Measurements from ENCODE around the gene VDAC2. TPM values are rescaled to one million over a fixed set of nuclear protein-coding genes. Genes with fewer than 3 reads are reported as not detected.

VDAC2 gene
- total and polyA plus RNA-seq, 10 of the 15 experiments (the other 5 are each of a cell fraction or from before 2014, with no cell fraction given), result 73.4 to 294 (median 146) TPM

- TF ChIP-seq ZBTB33 (IDR thresholded peaks at IDR 0.05), result no peak
- TF ChIP-seq FOXK2 (IDR thresholded peaks at IDR 0.05), result no peak
- TF ChIP-seq NFIC (IDR thresholded peaks at IDR 0.05; ENCODE audit: low read depth, low read length), result no peak
- no peak for TF ChIP-seq ZNF622 (IDR thresholded peaks at IDR 0.05)
- no peak for TF ChIP-seq HDGF (IDR thresholded peaks at IDR 0.05)
- TF ChIP-seq ZNF24 (IDR thresholded peaks at IDR 0.05), result no peak
- TF ChIP-seq ZNF217 (IDR thresholded peaks at IDR 0.05), result no peak
Measured at GRCh38 chr10:75243426-75243825, 32.8 kb downstream of the VDAC2 start (continued).

- Histone ChIP-seq H3K79me2 (ENCODE audit: control insufficient read depth, insufficient read depth, low read length) (no peaks in the 10 kb centered on the region), H2AFZ (ENCODE audit: control insufficient read depth, low read depth, low read length) (no peak overlapping the region), H3K4me2 (ENCODE audit: control insufficient read depth, insufficient read depth) (no peak overlapping the region), H3K36me3 (ENCODE audit: control insufficient read depth in 2 of 2, insufficient read depth in 2 of 2, low read length in 1 of 2) (no peaks in the 10 kb centered on the region), H4K20me1 (ENCODE audit: control insufficient read depth, insufficient read depth) (no peaks in the 10 kb centered on the region; the same call in 1 of the 2 replicates), H3K27me3 (replicated peaks in 1 of 2; ENCODE audit: control insufficient read depth in 2 of 2, insufficient read depth in 2 of 2, low read length in 1 of 2) (no peaks in the 10 kb centered on the region), H3K4me3 (no peak overlapping the region), H3K9ac (ENCODE audit: control insufficient read depth, insufficient read depth, low read length) (no peak overlapping the region), H3K27ac (ENCODE audit: control insufficient read depth, insufficient read depth) (no peak overlapping the region), H3K9me3 (replicated peaks; ENCODE audit: control insufficient read depth, insufficient read depth, low read length) (no peaks in the 10 kb centered on the region), H3K4me1 (ENCODE audit: control insufficient read depth, insufficient read depth, low read length) (no peaks in the 10 kb centered on the region)
- intact Hi-C loops (cut with micrococcal nuclease; ENCODE audit: unreplicated experiment), result no loop called here
- RAD21 ChIA-PET (ENCODE audit: unreplicated experiment), result no interaction called here
- no peak for ATAC-seq
- 37% methylated on average over 8 of the region's 8 CpGs for WGBS (ENCODE audit: insufficient coverage, insufficient replicate concordance, low lambda C conversion rate, missing lambda C conversion rate)
- POLR2A ChIA-PET, result no interaction called here
- CTCF ChIA-PET, result no interaction called here
- DNase-seq (ENCODE audit: low read depth, low spot score), result no peak
- in situ Hi-C loops (cut with MboI), result no loop called here
- no peak for FAIRE-seq
- SMC1A ChIA-PET (ENCODE audit: uncharacterized antibody, unreplicated experiment), result no interaction called here
- no TSS peak for BruUV-seq (replicated peaks)
- TF ChIP-seq PAX5 (IDR thresholded peaks at IDR 0.05; ENCODE audit: borderline replicate concordance, low read depth, low read length) (no peak), HDAC2 (IDR thresholded peaks at IDR 0.05) (no peak), RAD51 (IDR thresholded peaks at IDR 0.05) (no peak), CHD1 (IDR thresholded peaks at IDR 0.05; ENCODE audit: low read depth, low read length) (no peak), NRF1 (conservative IDR thresholded peaks at IDR 0.05; ENCODE audit: low read depth, low read length) (no peak), BMI1 (IDR thresholded peaks at IDR 0.05; ENCODE audit: borderline replicate concordance) (no peak), ZBTB40 (IDR thresholded peaks at IDR 0.05; ENCODE audit: borderline replicate concordance) (no peak), CREB1 (IDR thresholded peaks at IDR 0.05; ENCODE audit: low read depth) (no peak), PML (IDR thresholded peaks at IDR 0.05; ENCODE audit: low read length) (no peak), RBBP5 (conservative IDR thresholded peaks at IDR 0.05) (no peak), FOXM1 (IDR thresholded peaks at IDR 0.05; ENCODE audit: low read depth, low read length) (no peak), RUNX3 (IDR thresholded peaks at IDR 0.05; ENCODE audit: low read length) (no peak)
Measured at GRCh38 chr10:75244487-75245353, 34.1 kb downstream of the VDAC2 start.
